Mammary epithelial cell (primary cell): ENCODE data around the gene ALS2CL.

Experiments
- EZH2 ChIP-seq: IDR thresholded peaks from 2 replicates; pipeline ENCODE4 v1.6.1; 2012; ENCODE audit warnings: low read length, inconsistent platforms, borderline replicate concordance
- TF ChIP-seq, protein P1 (sequence below), 2 donors: IDR thresholded peaks in 1 of 2; conservative IDR thresholded peaks in 1 of 2; 2 replicates each; pipeline ENCODE4 v1.5.1; 2011 to 2012; ENCODE audit warnings: inconsistent platforms in 2 of 2, low read length in 2 of 2, mild to moderate bottlenecking in 2 of 2, control low read depth in 1 of 2, low read depth in 1 of 2; ENCODE audit not compliant: insufficient read depth in 1 of 2; ENCODE audit errors: extremely low read depth in 1 of 2

DNA sequence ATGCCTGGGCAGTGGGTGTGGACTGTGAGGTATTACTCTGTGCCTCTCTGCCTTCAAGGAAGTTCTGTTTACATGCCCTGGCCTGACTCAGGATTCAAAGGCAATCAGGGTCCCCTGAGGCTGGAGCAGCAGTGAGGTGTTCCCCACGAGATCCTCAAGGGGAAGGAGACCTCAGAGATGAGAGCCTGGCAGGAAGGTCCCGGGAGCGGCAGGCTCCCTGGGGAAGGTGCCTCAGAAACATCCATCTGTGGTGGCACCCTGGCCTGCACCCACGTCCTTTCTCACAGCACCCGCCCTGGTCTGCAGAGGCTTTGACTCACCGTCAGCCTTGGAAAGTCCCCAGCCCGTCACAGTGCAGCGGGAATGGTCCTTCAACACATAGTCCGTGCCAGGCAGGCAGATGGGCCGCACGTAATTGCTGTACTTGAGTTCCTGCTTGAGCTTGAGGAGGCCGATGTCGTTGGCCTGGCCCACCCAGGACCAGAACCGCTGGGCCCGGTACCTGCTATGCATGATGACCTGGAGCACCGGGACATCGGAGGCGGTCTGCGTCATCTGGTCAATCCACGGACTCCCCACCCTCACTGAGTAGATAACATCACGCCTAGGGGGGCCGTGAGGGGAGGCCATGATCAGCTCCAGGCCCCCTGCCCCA is 20.5 kb upstream of the ALS2CL start:
- TF ChIP-seq EZH2, result no peak
- TF ChIP-seq, protein P1, sequence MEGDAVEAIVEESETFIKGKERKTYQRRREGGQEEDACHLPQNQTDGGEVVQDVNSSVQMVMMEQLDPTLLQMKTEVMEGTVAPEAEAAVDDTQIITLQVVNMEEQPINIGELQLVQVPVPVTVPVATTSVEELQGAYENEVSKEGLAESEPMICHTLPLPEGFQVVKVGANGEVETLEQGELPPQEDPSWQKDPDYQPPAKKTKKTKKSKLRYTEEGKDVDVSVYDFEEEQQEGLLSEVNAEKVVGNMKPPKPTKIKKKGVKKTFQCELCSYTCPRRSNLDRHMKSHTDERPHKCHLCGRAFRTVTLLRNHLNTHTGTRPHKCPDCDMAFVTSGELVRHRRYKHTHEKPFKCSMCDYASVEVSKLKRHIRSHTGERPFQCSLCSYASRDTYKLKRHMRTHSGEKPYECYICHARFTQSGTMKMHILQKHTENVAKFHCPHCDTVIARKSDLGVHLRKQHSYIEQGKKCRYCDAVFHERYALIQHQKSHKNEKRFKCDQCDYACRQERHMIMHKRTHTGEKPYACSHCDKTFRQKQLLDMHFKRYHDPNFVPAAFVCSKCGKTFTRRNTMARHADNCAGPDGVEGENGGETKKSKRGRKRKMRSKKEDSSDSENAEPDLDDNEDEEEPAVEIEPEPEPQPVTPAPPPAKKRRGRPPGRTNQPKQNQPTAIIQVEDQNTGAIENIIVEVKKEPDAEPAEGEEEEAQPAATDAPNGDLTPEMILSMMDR (conservative IDR thresholded peaks at IDR 0.05 in 1 of 2, IDR thresholded peaks at IDR 0.05 in 1 of 2; ENCODE audit: extremely low read depth in 1 of 2, insufficient read depth in 1 of 2, low read depth in 1 of 2, low read length in 2 of 2), result no peak
